A549 (cell line): ENCODE measurements around the gene PBX1.

ENCODE experiments used
- CHD2 ChIP-seq: fragments of 150-350 bp; IDR thresholded peaks from 2 replicates; pipeline ENCODE4 v1.6.1; 2014; ENCODE audit warnings: low read length; ENCODE audit not compliant: partially characterized antibody
- CTCF ChIP-seq: fragments of >200 bp; sonication (Bioruptor Twin); formaldehyde crosslinking; IDR thresholded peaks from 3 replicates; pipeline ENCODE4 v1.5.1; 2016
- FOSL2 ChIP-seq, 2 experiments: fragments of 450-650 bp in 1 of 2; fragments of >200 bp in 1 of 2; sonication (Bioruptor Twin) in 1 of 2; formaldehyde crosslinking; IDR thresholded peaks; 2 replicates each; pipeline versions ENCODE4 v1.5.0 to v1.6.1; 2016 to 2020; ENCODE audit warnings: mild to moderate bottlenecking in 1 of 2, moderate library complexity in 1 of 2
- HDAC2 ChIP-seq: fragments of 200-600 bp; sonication (generic); IDR thresholded peaks from 2 replicates; pipeline ENCODE4 v1.6.1; 2016
- HOXB13 ChIP-seq: fragments of 250-450 bp; sonication (Bioruptor Pico); IDR thresholded peaks from 2 replicates; pipeline ENCODE4 v1.5.0; 2020; ENCODE audit warnings: low read depth, mild to moderate bottlenecking, moderate library complexity
- KDM1A ChIP-seq: fragments of 200-600 bp; sonication (generic); IDR thresholded peaks from 2 replicates; pipeline ENCODE4 v1.6.1; 2016; ENCODE audit warnings: low read depth, mild to moderate bottlenecking
- MAFK ChIP-seq: fragments of 450-650 bp; IDR thresholded peaks from 2 replicates; pipeline ENCODE4 v1.6.1; 2014; ENCODE audit not compliant: partially characterized antibody
- POLR2A ChIP-seq: IDR thresholded peaks from 2 replicates; pipeline ENCODE4 v1.6.1; 2012; ENCODE audit warnings: mild to moderate bottlenecking, low read length
- REST ChIP-seq: fragments of 200-600 bp; sonication (generic); IDR thresholded peaks from 2 replicates; pipeline ENCODE4 v1.6.1; 2016; ENCODE audit warnings: antibody characterized with exemption, mild to moderate bottlenecking, moderate library complexity
- RNF2 ChIP-seq: fragments of 200-600 bp; sonication (generic); IDR thresholded peaks from 2 replicates; pipeline ENCODE4 v1.6.1; 2016; ENCODE audit warnings: low read depth, mild to moderate bottlenecking, antibody characterized with exemption, moderate library complexity, borderline replicate concordance
- TF ChIP-seq, protein P1 (sequence below): fragments of 150-350 bp; IDR thresholded peaks from 2 replicates; pipeline ENCODE4 v1.6.1; 2014; ENCODE audit warnings: low read depth, mild to moderate bottlenecking, low read length

- TF ChIP-seq KDM1A (no peak), CTCF (no peak), REST (no peak), CHD2 (no peak), MAFK (no peak), FOSL2 (IDR thresholded peaks at IDR 0.05) (no peak), FOSL2 (CRISPR knock-in tag; IDR thresholded peaks at IDR 0.05) (no peak), RNF2 (no peak), POLR2A (no peak), HDAC2 (no peak), HOXB13 (CRISPR knock-in tag) (no peak)
- TF ChIP-seq, protein P1, sequence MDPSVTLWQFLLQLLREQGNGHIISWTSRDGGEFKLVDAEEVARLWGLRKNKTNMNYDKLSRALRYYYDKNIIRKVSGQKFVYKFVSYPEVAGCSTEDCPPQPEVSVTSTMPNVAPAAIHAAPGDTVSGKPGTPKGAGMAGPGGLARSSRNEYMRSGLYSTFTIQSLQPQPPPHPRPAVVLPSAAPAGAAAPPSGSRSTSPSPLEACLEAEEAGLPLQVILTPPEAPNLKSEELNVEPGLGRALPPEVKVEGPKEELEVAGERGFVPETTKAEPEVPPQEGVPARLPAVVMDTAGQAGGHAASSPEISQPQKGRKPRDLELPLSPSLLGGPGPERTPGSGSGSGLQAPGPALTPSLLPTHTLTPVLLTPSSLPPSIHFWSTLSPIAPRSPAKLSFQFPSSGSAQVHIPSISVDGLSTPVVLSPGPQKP = no peak
Observed at GRCh38 chr1:164689672-164690511, 130.9 kb downstream of the PBX1 start.
